Endothelial cell of umbilical vein (primary cell): Measurements from ENCODE around the gene CDYL.

Experiments used
- CTCF ChIP-seq, 2 donors: IDR thresholded peaks; 1 replicate in 1 of 2; 2 replicates in 1 of 2; pipeline ENCODE4 v1.5.1; 2011; ENCODE audit warnings: low read length in 2 of 2, mild to moderate bottlenecking in 2 of 2, moderate library complexity in 2 of 2, control low read depth in 1 of 2, inconsistent platforms in 1 of 2, low read depth in 1 of 2; ENCODE audit not compliant: insufficient read depth in 1 of 2; ENCODE audit errors: extremely low read depth in 1 of 2
- EZH2 ChIP-seq: IDR thresholded peaks from 2 replicates; pipeline ENCODE4 v1.6.1; 2012; ENCODE audit warnings: borderline replicate concordance, low read depth, mild to moderate bottlenecking, moderate library complexity, low read length, inconsistent platforms; ENCODE audit not compliant: severe bottlenecking
- POLR2A ChIP-seq: IDR thresholded peaks from 2 replicates; pipeline ENCODE4 v1.6.1; 2012; ENCODE audit warnings: low read depth, mild to moderate bottlenecking, control low read depth, low read length

- no peak for TF ChIP-seq CTCF (IDR thresholded peaks at IDR 0.05; ENCODE audit: extremely low read depth in 1 of 2, insufficient read depth in 1 of 2, low read depth in 1 of 2, low read length in 2 of 2)
- no peak for TF ChIP-seq EZH2
- no peak for TF ChIP-seq POLR2A
Observed at GRCh38 chr6:4768815-4769214, 7.4 kb upstream of the CDYL start.
